ENCODE measurements around the gene GPC3. TPM values are rescaled to one million over a fixed set of nuclear protein-coding genes. Genes with fewer than 3 reads are reported as not detected.

The GPC3 gene
- total and polyA plus RNA-seq, 2 experiments from 2014 or later: 36.8 to 60.1 TPM

DNA sequence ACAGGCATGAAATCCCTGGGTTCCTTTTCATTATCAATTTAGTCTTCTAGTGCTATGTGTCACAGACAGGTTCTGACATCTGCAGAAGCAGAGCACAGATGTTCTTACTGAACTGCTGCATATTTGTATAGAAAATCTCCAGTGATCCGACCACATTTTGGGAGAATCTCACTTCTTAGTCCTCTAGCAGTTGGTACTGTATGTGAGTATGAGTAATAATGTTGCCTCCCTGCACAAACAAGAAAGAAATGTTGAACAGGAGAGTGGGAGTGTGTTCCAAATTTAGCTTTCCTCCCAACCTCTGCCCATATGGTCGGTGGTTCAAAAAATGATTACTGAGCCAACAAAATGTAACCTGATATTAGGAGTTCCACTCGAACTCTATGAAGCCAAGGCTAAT lies 404.8 kb downstream of the GPC3 start (continued):
- TF ChIP-seq, protein P1, sequence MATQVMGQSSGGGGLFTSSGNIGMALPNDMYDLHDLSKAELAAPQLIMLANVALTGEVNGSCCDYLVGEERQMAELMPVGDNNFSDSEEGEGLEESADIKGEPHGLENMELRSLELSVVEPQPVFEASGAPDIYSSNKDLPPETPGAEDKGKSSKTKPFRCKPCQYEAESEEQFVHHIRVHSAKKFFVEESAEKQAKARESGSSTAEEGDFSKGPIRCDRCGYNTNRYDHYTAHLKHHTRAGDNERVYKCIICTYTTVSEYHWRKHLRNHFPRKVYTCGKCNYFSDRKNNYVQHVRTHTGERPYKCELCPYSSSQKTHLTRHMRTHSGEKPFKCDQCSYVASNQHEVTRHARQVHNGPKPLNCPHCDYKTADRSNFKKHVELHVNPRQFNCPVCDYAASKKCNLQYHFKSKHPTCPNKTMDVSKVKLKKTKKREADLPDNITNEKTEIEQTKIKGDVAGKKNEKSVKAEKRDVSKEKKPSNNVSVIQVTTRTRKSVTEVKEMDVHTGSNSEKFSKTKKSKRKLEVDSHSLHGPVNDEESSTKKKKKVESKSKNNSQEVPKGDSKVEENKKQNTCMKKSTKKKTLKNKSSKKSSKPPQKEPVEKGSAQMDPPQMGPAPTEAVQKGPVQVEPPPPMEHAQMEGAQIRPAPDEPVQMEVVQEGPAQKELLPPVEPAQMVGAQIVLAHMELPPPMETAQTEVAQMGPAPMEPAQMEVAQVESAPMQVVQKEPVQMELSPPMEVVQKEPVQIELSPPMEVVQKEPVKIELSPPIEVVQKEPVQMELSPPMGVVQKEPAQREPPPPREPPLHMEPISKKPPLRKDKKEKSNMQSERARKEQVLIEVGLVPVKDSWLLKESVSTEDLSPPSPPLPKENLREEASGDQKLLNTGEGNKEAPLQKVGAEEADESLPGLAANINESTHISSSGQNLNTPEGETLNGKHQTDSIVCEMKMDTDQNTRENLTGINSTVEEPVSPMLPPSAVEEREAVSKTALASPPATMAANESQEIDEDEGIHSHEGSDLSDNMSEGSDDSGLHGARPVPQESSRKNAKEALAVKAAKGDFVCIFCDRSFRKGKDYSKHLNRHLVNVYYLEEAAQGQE (IDR thresholded peaks at IDR 0.05; ENCODE audit: unreplicated experiment): no peak

DNA sequence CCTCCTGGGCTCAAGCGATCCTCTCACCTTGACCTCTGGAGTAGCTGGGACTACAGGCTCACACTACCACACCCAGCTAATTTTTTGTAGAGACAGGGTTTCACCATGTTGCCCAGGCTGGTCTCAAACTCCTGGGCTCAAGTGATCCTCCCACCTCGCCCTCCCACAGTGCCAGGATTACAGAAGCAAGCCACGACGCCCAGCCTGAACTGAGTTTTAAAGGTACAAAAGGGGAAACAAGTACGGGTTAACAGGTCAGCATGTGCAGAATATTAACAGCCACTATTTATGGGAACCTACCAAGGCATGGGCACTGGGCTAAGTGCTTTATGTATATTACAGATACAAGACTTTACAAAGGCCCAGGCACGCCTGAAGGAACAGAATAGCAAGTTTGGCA lies 405.8 kb downstream of the GPC3 start:
- Histone ChIP-seq H3K4me1 (ENCODE audit: insufficient read depth) (no peaks in the 10 kb centered on the region), H3K4me2 (no peak overlapping the region), H4K20me1 (replicated peaks; ENCODE audit: insufficient read depth) (no peaks in the 10 kb centered on the region), H3F3A (replicated peaks; ENCODE audit: low read depth) (no peaks in the 10 kb centered on the region), H3K27ac (ENCODE audit: low read depth) (no peak overlapping the region), H3K36me3 (ENCODE audit: insufficient read depth) (no peaks in the 10 kb centered on the region), H3K27me3 (ENCODE audit: insufficient read depth) (no peaks in the 10 kb centered on the region), H2AFZ (no peak overlapping the region), H3K9me2 (ENCODE audit: insufficient read depth) (no peaks in the 10 kb centered on the region), H3K4me3 (no peak overlapping the region), H3K79me2 (replicated peaks; ENCODE audit: insufficient read depth) (no peaks in the 10 kb centered on the region)
- Mint-ChIP-seq H3K27me3 (ENCODE audit: insufficient read depth, low read depth, poor library complexity) (no peaks in the 10 kb centered on the region), H3K4me3 (no peak overlapping the region), H3K9me3 (no peaks in the 10 kb centered on the region), H3K36me3 (ENCODE audit: low read depth) (no peaks in the 10 kb centered on the region), H3K27ac (no peak overlapping the region), H3K4me1 (peaks cover 6% of the 10 kb centered on the region)
- ATAC-seq (no peak), DNase-seq (ENCODE audit: low spot score) (no peak)
- TF ChIP-seq ZNF114 (CRISPR knock-in tag; IDR thresholded peaks at IDR 0.05): no peak
- TF ChIP-seq, protein P2, sequence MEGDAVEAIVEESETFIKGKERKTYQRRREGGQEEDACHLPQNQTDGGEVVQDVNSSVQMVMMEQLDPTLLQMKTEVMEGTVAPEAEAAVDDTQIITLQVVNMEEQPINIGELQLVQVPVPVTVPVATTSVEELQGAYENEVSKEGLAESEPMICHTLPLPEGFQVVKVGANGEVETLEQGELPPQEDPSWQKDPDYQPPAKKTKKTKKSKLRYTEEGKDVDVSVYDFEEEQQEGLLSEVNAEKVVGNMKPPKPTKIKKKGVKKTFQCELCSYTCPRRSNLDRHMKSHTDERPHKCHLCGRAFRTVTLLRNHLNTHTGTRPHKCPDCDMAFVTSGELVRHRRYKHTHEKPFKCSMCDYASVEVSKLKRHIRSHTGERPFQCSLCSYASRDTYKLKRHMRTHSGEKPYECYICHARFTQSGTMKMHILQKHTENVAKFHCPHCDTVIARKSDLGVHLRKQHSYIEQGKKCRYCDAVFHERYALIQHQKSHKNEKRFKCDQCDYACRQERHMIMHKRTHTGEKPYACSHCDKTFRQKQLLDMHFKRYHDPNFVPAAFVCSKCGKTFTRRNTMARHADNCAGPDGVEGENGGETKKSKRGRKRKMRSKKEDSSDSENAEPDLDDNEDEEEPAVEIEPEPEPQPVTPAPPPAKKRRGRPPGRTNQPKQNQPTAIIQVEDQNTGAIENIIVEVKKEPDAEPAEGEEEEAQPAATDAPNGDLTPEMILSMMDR (conservative IDR thresholded peaks at IDR 0.05; ENCODE audit: low read depth in 2 of 2): no peak
- no peak for TF ChIP-seq ZNF331 (CRISPR knock-in tag; IDR thresholded peaks at IDR 0.05; ENCODE audit: low read depth)
- TF ChIP-seq, protein P3, sequence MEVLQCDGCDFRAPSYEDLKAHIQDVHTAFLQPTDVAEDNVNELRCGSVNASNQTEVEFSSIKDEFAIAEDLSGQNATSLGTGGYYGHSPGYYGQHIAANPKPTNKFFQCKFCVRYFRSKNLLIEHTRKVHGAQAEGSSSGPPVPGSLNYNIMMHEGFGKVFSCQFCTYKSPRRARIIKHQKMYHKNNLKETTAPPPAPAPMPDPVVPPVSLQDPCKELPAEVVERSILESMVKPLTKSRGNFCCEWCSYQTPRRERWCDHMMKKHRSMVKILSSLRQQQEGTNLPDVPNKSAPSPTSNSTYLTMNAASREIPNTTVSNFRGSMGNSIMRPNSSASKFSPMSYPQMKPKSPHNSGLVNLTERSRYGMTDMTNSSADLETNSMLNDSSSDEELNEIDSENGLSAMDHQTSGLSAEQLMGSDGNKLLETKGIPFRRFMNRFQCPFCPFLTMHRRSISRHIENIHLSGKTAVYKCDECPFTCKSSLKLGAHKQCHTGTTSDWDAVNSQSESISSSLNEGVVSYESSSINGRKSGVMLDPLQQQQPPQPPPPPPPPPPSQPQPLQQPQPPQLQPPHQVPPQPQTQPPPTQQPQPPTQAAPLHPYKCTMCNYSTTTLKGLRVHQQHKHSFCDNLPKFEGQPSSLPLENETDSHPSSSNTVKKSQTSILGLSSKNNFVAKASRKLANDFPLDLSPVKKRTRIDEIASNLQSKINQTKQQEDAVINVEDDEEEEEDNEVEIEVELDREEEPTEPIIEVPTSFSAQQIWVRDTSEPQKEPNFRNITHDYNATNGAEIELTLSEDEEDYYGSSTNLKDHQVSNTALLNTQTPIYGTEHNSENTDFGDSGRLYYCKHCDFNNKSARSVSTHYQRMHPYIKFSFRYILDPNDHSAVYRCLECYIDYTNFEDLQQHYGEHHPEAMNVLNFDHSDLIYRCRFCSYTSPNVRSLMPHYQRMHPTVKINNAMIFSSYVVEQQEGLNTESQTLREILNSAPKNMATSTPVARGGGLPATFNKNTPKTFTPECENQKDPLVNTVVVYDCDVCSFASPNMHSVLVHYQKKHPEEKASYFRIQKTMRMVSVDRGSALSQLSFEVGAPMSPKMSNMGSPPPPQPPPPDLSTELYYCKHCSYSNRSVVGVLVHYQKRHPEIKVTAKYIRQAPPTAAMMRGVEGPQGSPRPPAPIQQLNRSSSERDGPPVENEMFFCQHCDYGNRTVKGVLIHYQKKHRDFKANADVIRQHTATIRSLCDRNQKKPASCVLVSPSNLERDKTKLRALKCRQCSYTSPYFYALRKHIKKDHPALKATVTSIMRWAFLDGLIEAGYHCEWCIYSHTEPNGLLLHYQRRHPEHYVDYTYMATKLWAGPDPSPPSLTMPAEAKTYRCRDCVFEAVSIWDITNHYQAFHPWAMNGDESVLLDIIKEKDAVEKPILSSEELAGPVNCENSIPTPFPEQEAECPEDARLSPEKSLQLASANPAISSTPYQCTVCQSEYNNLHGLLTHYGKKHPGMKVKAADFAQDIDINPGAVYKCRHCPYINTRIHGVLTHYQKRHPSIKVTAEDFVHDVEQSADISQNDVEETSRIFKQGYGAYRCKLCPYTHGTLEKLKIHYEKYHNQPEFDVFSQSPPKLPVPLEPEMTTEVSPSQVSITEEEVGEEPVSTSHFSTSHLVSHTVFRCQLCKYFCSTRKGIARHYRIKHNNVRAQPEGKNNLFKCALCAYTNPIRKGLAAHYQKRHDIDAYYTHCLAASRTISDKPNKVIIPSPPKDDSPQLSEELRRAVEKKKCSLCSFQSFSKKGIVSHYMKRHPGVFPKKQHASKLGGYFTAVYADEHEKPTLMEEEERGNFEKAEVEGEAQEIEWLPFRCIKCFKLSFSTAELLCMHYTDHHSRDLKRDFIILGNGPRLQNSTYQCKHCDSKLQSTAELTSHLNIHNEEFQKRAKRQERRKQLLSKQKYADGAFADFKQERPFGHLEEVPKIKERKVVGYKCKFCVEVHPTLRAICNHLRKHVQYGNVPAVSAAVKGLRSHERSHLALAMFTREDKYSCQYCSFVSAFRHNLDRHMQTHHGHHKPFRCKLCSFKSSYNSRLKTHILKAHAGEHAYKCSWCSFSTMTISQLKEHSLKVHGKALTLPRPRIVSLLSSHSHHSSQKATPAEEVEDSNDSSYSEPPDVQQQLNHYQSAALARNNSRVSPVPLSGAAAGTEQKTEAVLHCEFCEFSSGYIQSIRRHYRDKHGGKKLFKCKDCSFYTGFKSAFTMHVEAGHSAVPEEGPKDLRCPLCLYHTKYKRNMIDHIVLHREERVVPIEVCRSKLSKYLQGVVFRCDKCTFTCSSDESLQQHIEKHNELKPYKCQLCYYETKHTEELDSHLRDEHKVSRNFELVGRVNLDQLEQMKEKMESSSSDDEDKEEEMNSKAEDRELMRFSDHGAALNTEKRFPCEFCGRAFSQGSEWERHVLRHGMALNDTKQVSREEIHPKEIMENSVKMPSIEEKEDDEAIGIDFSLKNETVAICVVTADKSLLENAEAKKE (CRISPR knock-in tag; IDR thresholded peaks at IDR 0.05): no peak
- TF ChIP-seq STAT1 (IDR thresholded peaks at IDR 0.05; ENCODE audit: unreplicated experiment): no peak
- no peak for TF ChIP-seq CREB1 (CRISPR knock-in tag; IDR thresholded peaks at IDR 0.05; ENCODE audit: low read depth)
- TF ChIP-seq JUNB (IDR thresholded peaks at IDR 0.05; ENCODE audit: unreplicated experiment): no peak
- TF ChIP-seq POLR2AphosphoS5 (IDR thresholded peaks at IDR 0.05; ENCODE audit: low read depth): no peak
- TF ChIP-seq, protein P4, sequence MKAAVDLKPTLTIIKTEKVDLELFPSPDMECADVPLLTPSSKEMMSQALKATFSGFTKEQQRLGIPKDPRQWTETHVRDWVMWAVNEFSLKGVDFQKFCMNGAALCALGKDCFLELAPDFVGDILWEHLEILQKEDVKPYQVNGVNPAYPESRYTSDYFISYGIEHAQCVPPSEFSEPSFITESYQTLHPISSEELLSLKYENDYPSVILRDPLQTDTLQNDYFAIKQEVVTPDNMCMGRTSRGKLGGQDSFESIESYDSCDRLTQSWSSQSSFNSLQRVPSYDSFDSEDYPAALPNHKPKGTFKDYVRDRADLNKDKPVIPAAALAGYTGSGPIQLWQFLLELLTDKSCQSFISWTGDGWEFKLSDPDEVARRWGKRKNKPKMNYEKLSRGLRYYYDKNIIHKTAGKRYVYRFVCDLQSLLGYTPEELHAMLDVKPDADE (IDR thresholded peaks at IDR 0.05): no peak
- TF ChIP-seq EZH2 (IDR thresholded peaks at IDR 0.05; ENCODE audit: low read depth, unreplicated experiment): no peak
- TF ChIP-seq NANOG (IDR thresholded peaks at IDR 0.05; ENCODE audit: borderline replicate concordance): no peak
- no peak for TF ChIP-seq EZH2phosphoT487 (IDR thresholded peaks at IDR 0.05; ENCODE audit: unreplicated experiment)

All from GM23338 (cell line).